Keratinocyte (primary cell): ENCODE measurements around the gene AGTRAP. TPM values are rescaled to one million over a fixed set of nuclear protein-coding genes. Genes with fewer than 3 reads are reported as not detected.

Experiments used
- DNase-seq: peaks from one replicate; pipeline ENCODE4 v3.0.0-alpha.2; 2011; ENCODE audit warnings: low read depth, missing footprints, low spot score
- FAIRE-seq: peaks from 2 replicates; lab custom pipeline; 2011; peaks lifted over from hg19 to GRCh38; lab: Jason Lieb, UNC
- H2AFZ ChIP-seq: 2 replicates; pipeline ENCODE4 v1.6.0; 2012; ENCODE audit warnings: low read length, control low read depth, inconsistent platforms; ENCODE audit not compliant: control insufficient read depth
- H3K27ac ChIP-seq: 2 replicates; pipeline ENCODE4 v1.5.1; 2011; ENCODE audit warnings: low read length; ENCODE audit not compliant: control insufficient read depth, insufficient read depth
- H3K27me3 ChIP-seq: 3 replicates; pipeline ENCODE4 v1.6.0; 2011; ENCODE audit warnings: low read length; ENCODE audit not compliant: control insufficient read depth, insufficient read depth; ENCODE audit errors: extremely low read depth
- H3K36me3 ChIP-seq, 2 experiments: 2 replicates in 1 of 2; 3 replicates in 1 of 2; pipeline ENCODE4 v1.5.1; 2011; ENCODE audit warnings: low read length in 2 of 2, mild to moderate bottlenecking in 1 of 2; ENCODE audit not compliant: control insufficient read depth in 2 of 2, insufficient read depth in 2 of 2; ENCODE audit errors: extremely low read depth in 1 of 2
- H3K4me1 ChIP-seq: 3 replicates; pipeline ENCODE4 v1.5.1; 2011; ENCODE audit warnings: low read length; ENCODE audit not compliant: control insufficient read depth, insufficient read depth; ENCODE audit errors: extremely low read depth
- H3K4me2 ChIP-seq: 3 replicates; pipeline ENCODE4 v1.6.0; 2011; ENCODE audit warnings: low read depth, low read length; ENCODE audit not compliant: control insufficient read depth, insufficient read depth; ENCODE audit errors: extremely low read depth
- H3K4me3 ChIP-seq, 3 experiments: fragments of 200-600 bp in 1 of 3; sonication (generic) in 1 of 3; 2 replicates in 2 of 3; 3 replicates in 1 of 3; pipeline ENCODE4 v1.5.1; 2011 to 2016; ENCODE audit warnings: low read length in 3 of 3, mild to moderate bottlenecking in 3 of 3, control low read depth in 2 of 3, inconsistent platforms in 1 of 3, low read depth in 1 of 3, mixed read lengths in 1 of 3, mixed run types in 1 of 3, moderate library complexity in 1 of 3; ENCODE audit not compliant: control insufficient read depth in 2 of 3, insufficient read depth in 2 of 3; ENCODE audit errors: extremely low read depth in 1 of 3
- H3K79me2 ChIP-seq: 2 replicates; pipeline ENCODE4 v1.6.0; 2012; ENCODE audit warnings: low read length; ENCODE audit not compliant: control insufficient read depth, insufficient read depth
- H3K9ac ChIP-seq: 3 replicates; pipeline ENCODE4 v1.6.0; 2011; ENCODE audit warnings: low read length; ENCODE audit not compliant: control insufficient read depth, insufficient read depth; ENCODE audit errors: extremely low read depth
- H3K9me1 ChIP-seq: 3 replicates; pipeline ENCODE4 v1.6.0; 2011; ENCODE audit warnings: low read length; ENCODE audit not compliant: control insufficient read depth, insufficient read depth; ENCODE audit errors: extremely low read depth
- H3K9me3 ChIP-seq: 2 replicates; pipeline ENCODE4 v1.5.1; 2012; ENCODE audit warnings: low read depth, low read length; ENCODE audit not compliant: control insufficient read depth
- H4K20me1 ChIP-seq: 3 replicates; pipeline ENCODE4 v1.6.0; 2011; ENCODE audit warnings: low read length; ENCODE audit not compliant: control insufficient read depth, insufficient read depth; ENCODE audit errors: extremely low read depth
- CTCF ChIP-seq, 3 experiments: IDR thresholded peaks in 1 of 3; conservative IDR thresholded peaks in 1 of 3; optimal IDR thresholded peaks in 1 of 3; 2 replicates in 2 of 3; 3 replicates in 1 of 3; pipeline versions ENCODE3 to v1.5.1; 2011; ENCODE audit warnings: low read length in 3 of 3, mild to moderate bottlenecking in 3 of 3, moderate library complexity in 2 of 3, control low read depth in 1 of 3, inconsistent platforms in 1 of 3; ENCODE audit not compliant: insufficient read depth in 2 of 3; ENCODE audit errors: extremely low read depth in 1 of 3
- EZH2 ChIP-seq: IDR thresholded peaks from one replicate; pipeline ENCODE4 v1.6.1; 2012; ENCODE audit warnings: inconsistent platforms, mild to moderate bottlenecking, low read length, moderate library complexity
- dilution Hi-C: fragments of 300-500 bp; cut with MboI; formaldehyde crosslinking; loops from one replicate; pipeline ENCODE4 v1.7.0; 2020; ENCODE audit warnings: low sequenced_read_pairs; ENCODE audit not compliant: extremely low pct_ligation_motif_present
- polyA plus RNA-seq, 5 experiments: library from polyadenylated mRNA; depleted of rRNA in 3 of 5; stranded (reverse) in 3 of 5; stranded (forward) in 1 of 5; unstranded in 1 of 5; fragments of >200 nt; gene quantifications; 1 replicate in 1 of 5; 2 replicates in 3 of 5; 3 replicates in 1 of 5; pipeline versions ENCODE4 v1.2.1 to v1.2.3, GENCODE V29; 2011 to 2012; ENCODE audit warnings: missing spikeins in 2 of 5, low read depth in 1 of 5, low replicate concordance in 1 of 5

The AGTRAP gene
- polyA plus RNA-seq, 1 donor (not counting 4 experiments of a cell fraction or from before 2014, with no cell fraction given): 36.7 TPM

- no peak overlapping the region for H3K4me2 ChIP-seq
- no peak overlapping the region for H2AFZ ChIP-seq
- no peaks in the 10 kb centered on the region for H3K79me2 ChIP-seq
- H3K9me3 ChIP-seq: no peaks in the 10 kb centered on the region
- H3K4me3 ChIP-seq: no peak overlapping the region
- no peak for FAIRE-seq
- TF ChIP-seq EZH2 (no peak), CTCF (optimal IDR thresholded peaks at IDR 0.05 in 1 of 3, IDR thresholded peaks at IDR 0.05 in 1 of 3, conservative IDR thresholded peaks at IDR 0.05 in 1 of 3; ENCODE audit: extremely low read depth in 1 of 3, insufficient read depth in 2 of 3, low read length in 3 of 3) (no peak)
- dilution Hi-C loops: no loop called here
- H4K20me1 ChIP-seq: no peaks in the 10 kb centered on the region
- no peaks in the 10 kb centered on the region for H3K9me1 ChIP-seq
- no peaks in the 10 kb centered on the region for H3K36me3 ChIP-seq
- no peak overlapping the region for H3K27ac ChIP-seq
- no peak overlapping the region for H3K9ac ChIP-seq
- no peak for DNase-seq
- H3K4me1 ChIP-seq: no peaks in the 10 kb centered on the region
- H3K27me3 ChIP-seq: peaks cover 4% of the 10 kb centered on the region
These were observed 35.6 kb downstream of the AGTRAP start for GRCh38 chr1:11771481-11772043.

- Histone ChIP-seq H4K20me1 (no peaks in the 10 kb centered on the region), H3K79me2 (no peaks in the 10 kb centered on the region), H3K36me3 (no peaks in the 10 kb centered on the region), H3K27me3 (peaks cover 4% of the 10 kb centered on the region), H2AFZ (no peak overlapping the region), H3K4me1 (no peaks in the 10 kb centered on the region), H3K9me3 (no peaks in the 10 kb centered on the region), H3K27ac (no peak overlapping the region), H3K4me3 (no peak overlapping the region), H3K4me2 (no peak overlapping the region), H3K9me1 (no peaks in the 10 kb centered on the region), H3K9ac (no peak overlapping the region)
- DNase-seq: no peak
- no peak for TF ChIP-seq CTCF (optimal IDR thresholded peaks at IDR 0.05 in 1 of 3, IDR thresholded peaks at IDR 0.05 in 1 of 3, conservative IDR thresholded peaks at IDR 0.05 in 1 of 3; ENCODE audit: extremely low read depth in 1 of 3, insufficient read depth in 2 of 3, low read length in 3 of 3)
- no peak for TF ChIP-seq EZH2
- dilution Hi-C loops: no loop called here
- FAIRE-seq: no peak
These were observed 36.5 kb downstream of the AGTRAP start for GRCh38 chr1:11772458-11772857.
